ENCODE data around the gene TRAPPC3L. TPM values are rescaled to one million over a fixed set of nuclear protein-coding genes. Genes with fewer than 3 reads are reported as not detected.

TRAPPC3L gene
- total RNA-seq, 1 donor from 2014 or later, result not detected

DNA sequence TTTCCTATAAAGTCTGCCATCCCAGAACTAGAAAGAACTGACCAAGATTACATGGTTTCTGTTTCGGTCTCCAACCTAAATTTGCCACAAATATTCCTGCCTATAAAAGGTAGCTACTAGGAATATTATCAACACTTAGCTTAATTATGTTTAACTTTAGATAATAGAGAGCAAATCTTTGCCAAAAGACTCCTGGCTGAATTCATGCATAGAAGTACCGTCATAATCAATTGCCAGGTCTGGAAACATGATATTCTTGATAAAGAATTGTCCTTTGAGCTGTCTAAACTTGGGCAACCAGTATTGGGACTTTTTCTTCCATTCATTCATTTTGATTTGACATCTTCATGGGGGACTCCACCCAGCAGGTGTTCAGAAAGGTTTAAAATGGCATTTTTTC, 61.9 kb downstream of the TRAPPC3L start:
- H3K9me3 Mint-ChIP-seq (ENCODE audit: low read depth), result peaks cover 5% of the 10 kb centered on the region
- no peak overlapping the region for H3K27ac Mint-ChIP-seq (ENCODE audit: unreplicated experiment)
- H3K4me3 Mint-ChIP-seq (ENCODE audit: unreplicated experiment), result no peak overlapping the region
- H3K36me3 Mint-ChIP-seq (ENCODE audit: low read depth), result no peaks in the 10 kb centered on the region
- H3K4me1 Mint-ChIP-seq (ENCODE audit: low read depth), result peaks cover 5% of the 10 kb centered on the region
- DNase-seq (ENCODE audit: low spot score), result no peak
- H3K27me3 Mint-ChIP-seq (ENCODE audit: low read depth), result no peaks in the 10 kb centered on the region
- TF ChIP-seq, protein P1, sequence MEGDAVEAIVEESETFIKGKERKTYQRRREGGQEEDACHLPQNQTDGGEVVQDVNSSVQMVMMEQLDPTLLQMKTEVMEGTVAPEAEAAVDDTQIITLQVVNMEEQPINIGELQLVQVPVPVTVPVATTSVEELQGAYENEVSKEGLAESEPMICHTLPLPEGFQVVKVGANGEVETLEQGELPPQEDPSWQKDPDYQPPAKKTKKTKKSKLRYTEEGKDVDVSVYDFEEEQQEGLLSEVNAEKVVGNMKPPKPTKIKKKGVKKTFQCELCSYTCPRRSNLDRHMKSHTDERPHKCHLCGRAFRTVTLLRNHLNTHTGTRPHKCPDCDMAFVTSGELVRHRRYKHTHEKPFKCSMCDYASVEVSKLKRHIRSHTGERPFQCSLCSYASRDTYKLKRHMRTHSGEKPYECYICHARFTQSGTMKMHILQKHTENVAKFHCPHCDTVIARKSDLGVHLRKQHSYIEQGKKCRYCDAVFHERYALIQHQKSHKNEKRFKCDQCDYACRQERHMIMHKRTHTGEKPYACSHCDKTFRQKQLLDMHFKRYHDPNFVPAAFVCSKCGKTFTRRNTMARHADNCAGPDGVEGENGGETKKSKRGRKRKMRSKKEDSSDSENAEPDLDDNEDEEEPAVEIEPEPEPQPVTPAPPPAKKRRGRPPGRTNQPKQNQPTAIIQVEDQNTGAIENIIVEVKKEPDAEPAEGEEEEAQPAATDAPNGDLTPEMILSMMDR (IDR thresholded peaks at IDR 0.05), result no peak

DNA sequence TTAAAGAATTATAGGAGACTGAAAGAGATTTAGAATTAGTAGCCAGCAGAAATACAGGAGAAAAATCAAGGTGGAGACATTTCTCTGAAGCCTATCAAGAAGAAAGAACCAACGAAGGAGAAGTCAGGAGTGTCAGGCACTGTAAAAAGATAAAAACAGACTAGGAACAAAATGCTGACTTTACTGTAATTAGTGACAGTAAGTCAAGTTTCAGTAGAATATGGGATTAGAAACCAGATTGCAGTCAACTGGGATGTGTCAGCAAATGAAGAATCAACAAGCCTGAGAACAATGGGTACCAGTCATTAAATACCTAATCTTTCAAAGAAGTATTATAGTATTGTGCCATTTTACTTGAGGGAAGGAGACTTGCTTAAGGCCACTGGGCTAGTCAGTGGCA, 62.7 kb downstream of the TRAPPC3L start:
- no peaks in the 10 kb centered on the region for H3K9me3 Mint-ChIP-seq (ENCODE audit: low read depth)

DNA sequence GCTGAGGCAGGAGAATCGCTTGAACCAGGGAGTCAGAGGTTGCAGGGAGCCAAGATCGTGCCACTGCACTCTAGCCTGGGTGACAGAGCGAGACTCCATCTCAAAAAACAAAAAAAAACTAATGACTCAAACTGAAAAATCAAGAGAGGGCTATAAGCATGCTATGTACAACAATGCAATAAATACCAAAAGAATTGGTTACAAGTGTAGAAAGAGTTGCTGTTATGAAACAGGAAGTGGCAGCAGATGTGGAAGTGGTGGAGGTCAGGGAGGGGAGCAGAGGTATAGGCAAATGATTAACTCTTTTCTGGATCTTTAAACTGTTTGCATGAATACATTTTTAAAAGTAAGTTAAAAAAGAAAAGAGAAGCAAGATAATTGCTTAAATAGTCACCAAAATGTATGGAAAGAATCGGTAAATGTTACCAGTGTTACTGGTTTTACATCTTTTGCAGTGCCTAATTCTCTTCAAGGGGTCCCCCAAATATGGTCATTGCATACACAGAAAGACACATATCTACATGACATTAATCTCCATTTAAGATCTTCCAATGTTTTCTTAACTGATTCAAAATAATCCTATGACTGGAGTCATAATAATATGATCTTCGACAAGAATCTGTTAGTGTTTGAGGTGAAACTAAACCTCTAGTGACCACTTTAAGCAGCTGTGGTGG, 69.3 kb downstream of the TRAPPC3L start:
- DNase-seq (ENCODE audit: low spot score), result no peak
- Mint-ChIP-seq H3K27ac (ENCODE audit: unreplicated experiment) (no peak overlapping the region), H3K36me3 (ENCODE audit: low read depth) (no peaks in the 10 kb centered on the region), H3K9me3 (ENCODE audit: low read depth) (no peaks in the 10 kb centered on the region), H3K27me3 (ENCODE audit: low read depth) (no peaks in the 10 kb centered on the region), H3K4me3 (ENCODE audit: unreplicated experiment) (no peak overlapping the region), H3K4me1 (ENCODE audit: low read depth) (peaks cover 5% of the 10 kb centered on the region)
- TF ChIP-seq, protein P1 (IDR thresholded peaks at IDR 0.05), result no peak

More for the DNA sequence above, 62.7 kb downstream of the TRAPPC3L start:
- TF ChIP-seq, protein P1 (IDR thresholded peaks at IDR 0.05), result no peak
- Mint-ChIP-seq H3K4me1 (ENCODE audit: low read depth) (peaks cover 5% of the 10 kb centered on the region), H3K27me3 (ENCODE audit: low read depth) (no peaks in the 10 kb centered on the region), H3K4me3 (ENCODE audit: unreplicated experiment) (no peak overlapping the region), H3K27ac (ENCODE audit: unreplicated experiment) (no peak overlapping the region), H3K36me3 (ENCODE audit: low read depth) (no peaks in the 10 kb centered on the region)
- no peak for DNase-seq (ENCODE audit: low spot score)

DNA sequence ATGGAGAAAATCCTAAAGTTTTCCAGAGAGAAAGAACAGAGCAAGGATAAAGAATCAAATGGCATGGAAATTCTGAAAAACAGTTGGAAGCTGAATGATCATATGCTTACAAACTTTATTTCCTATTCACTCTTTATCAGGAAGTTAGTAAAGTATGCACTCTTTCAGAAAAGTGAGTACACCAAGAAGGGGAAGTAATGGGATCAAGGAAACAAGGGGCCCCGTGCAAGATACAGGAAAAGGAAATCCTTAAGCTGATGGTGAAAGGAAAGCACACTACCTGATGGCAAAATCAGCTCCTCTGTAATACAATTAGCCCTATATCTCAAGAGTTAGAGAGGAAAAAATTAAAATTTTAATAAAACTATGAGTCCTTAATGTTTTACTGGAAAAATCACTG, 70.3 kb downstream of the TRAPPC3L start:
- Mint-ChIP-seq H3K4me1 (ENCODE audit: low read depth) (peaks cover 5% of the 10 kb centered on the region), H3K4me3 (ENCODE audit: unreplicated experiment) (no peak overlapping the region), H3K27ac (ENCODE audit: unreplicated experiment) (no peak overlapping the region), H3K36me3 (ENCODE audit: low read depth) (no peaks in the 10 kb centered on the region), H3K27me3 (ENCODE audit: low read depth) (no peaks in the 10 kb centered on the region), H3K9me3 (ENCODE audit: low read depth) (no peaks in the 10 kb centered on the region)
- no peak for DNase-seq (ENCODE audit: low spot score)
- TF ChIP-seq, protein P1 (IDR thresholded peaks at IDR 0.05), result no peak

DNA sequence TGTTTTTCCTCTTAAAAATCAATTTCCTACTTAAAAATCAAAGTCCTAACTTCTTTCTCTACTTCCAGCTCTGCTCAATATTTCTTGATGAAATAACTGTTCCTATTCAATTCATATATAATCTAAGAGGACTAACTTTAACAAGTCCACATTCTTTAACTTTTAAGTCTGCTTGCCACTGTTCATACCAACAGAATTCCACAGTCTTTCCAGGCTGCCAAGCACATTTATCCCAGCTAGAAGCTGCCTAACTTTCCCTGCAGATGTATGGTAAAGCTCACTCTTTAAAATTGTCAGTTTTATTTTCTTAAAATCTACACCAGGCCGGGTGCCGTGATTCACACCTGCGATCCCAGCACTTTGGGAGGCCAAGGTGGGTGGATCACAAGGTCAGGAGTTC, 72.8 kb downstream of the TRAPPC3L start:
- no peak for DNase-seq (ENCODE audit: low spot score)
- Mint-ChIP-seq H3K9me3 (ENCODE audit: low read depth) (peaks cover 4% of the 10 kb centered on the region), H3K4me3 (ENCODE audit: unreplicated experiment) (no peak overlapping the region), H3K4me1 (ENCODE audit: low read depth) (peaks cover 5% of the 10 kb centered on the region), H3K27ac (ENCODE audit: unreplicated experiment) (no peak overlapping the region), H3K27me3 (ENCODE audit: low read depth) (no peaks in the 10 kb centered on the region), H3K36me3 (ENCODE audit: low read depth) (no peaks in the 10 kb centered on the region)
- TF ChIP-seq, protein P1 (IDR thresholded peaks at IDR 0.05), result no peak

Data from chondrocyte (in vitro differentiated cells).